ENCODE data around the gene ACHE. TPM values are rescaled to one million over a fixed set of nuclear protein-coding genes. Genes with fewer than 3 reads are reported as not detected.
A peak's percentile ranks its signal among the peaks of the same experiment; 100 is the strongest.

ACHE gene
- total and polyA plus RNA-seq, 2 of the 13 experiments (the other 11 are each of a cell fraction or from before 2014, with no cell fraction given) = 0.18 to 0.40 TPM

DNA sequence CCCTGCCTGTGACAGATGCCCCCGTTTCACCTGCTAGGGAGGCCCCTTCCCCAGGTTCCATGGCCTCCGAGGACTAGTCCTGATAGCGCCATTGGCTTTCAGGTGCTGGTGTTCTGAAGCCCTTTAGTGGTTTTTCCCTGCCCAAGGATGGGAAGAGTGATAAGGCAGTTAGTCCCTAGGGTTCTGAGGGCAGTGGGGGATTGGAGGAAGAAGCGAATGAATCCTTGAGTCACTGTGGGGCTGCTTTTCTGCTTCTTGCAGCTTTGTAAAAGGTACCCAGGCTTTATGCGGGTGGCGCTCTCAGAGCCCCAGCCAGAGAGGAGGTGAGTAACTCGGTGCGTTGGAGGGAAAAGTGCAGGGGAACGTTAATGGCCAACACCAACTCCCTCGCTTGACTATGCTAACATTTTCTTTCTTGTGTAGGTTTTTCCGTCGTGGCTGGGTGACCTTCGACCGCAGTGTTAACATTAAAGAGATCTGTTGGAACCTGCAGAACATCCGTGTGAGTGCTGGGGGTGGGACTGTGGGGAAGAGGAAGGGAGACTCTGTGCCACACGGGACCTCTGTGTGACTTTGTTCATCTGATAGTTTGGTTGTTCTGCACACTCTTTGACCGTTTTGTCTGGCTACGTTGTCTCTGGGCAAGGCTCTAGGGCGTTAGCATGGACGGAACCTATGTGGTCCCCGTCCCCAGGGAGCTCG lies 10.1 kb downstream of the ACHE start:
- Histone ChIP-seq H2AFZ (ENCODE audit: low read length) (no peak overlapping the region), H3K4me1 (ENCODE audit: insufficient read depth, low read length) (peaks cover 51% of the 10 kb centered on the region), H3K4me2 (ENCODE audit: low read depth, low read length) (no peak overlapping the region), H3K9me3 (ENCODE audit: low read length) (no peaks in the 10 kb centered on the region), H3K79me2 (ENCODE audit: insufficient read depth, low read length) (peaks cover 15% of the 10 kb centered on the region), H3K4me3 (replicated peaks in 1 of 3; ENCODE audit: insufficient read depth in 1 of 3, low read depth in 2 of 3, low read length in 3 of 3) (no peak overlapping the region), H3K9ac (ENCODE audit: insufficient read depth, low read depth, low read length) (no peak overlapping the region), H3K36me3 (replicated peaks in 1 of 2; ENCODE audit: control insufficient read depth in 1 of 2, insufficient read depth in 2 of 2, low read length in 2 of 2) (peaks cover 37 to 78% of the 10 kb centered on the region in 2 experiments), H3K27ac (ENCODE audit: extremely low read length, insufficient read depth, low read length) (no peak overlapping the region), H3K27me3 (ENCODE audit: control insufficient read depth in 1 of 2, insufficient read depth in 2 of 2, low read length in 2 of 2) (no peaks in the 10 kb centered on the region), H4K20me1 (ENCODE audit: insufficient read depth, low read length) (no peaks in the 10 kb centered on the region)
- no peak for ATAC-seq
- ChIA-PET POLR2A (interaction anchor here (6.0 kb wide), 1 partner anchor 10 kb away, joined by 141 read pairs; the partner anchor contains the start of gene SRRT), CTCF (ENCODE audit: low intra/inter-chr PET ratio, low total read pairs) (no interaction called here)
- intact Hi-C loops (cut with micrococcal nuclease; ENCODE audit: unreplicated experiment) (no loop called here), in situ Hi-C loops (cut with HindIII; ENCODE audit: extremely low pct_ligation_motif_present, low pct_unique_long_range_greater_than_20kb) (loop anchor here (25.0 kb wide), 1 partner anchor 402 kb away; no protein-coding TSS in a partner anchor)
- 79% methylated on average over 22 of the region's 22 CpGs for whole genome bisulfite sequencing (ENCODE audit: low lambda C conversion rate)
- no peak for DNase-seq (ENCODE audit: low spot score)
- BruUV-seq (replicated peaks) = no TSS peak
- TF ChIP-seq ZNF230 (CRISPR knock-in tag; IDR thresholded peaks at IDR 0.05) = no peak
- no peak for TF ChIP-seq ZNF792 (CRISPR knock-in tag; IDR thresholded peaks at IDR 0.05)
- TF ChIP-seq POLR2G (IDR thresholded peaks at IDR 0.05; ENCODE audit: low read depth, low read length) = peak; percentile 42; the same call in 1 of the 2 replicates
- TF ChIP-seq, protein P1, sequence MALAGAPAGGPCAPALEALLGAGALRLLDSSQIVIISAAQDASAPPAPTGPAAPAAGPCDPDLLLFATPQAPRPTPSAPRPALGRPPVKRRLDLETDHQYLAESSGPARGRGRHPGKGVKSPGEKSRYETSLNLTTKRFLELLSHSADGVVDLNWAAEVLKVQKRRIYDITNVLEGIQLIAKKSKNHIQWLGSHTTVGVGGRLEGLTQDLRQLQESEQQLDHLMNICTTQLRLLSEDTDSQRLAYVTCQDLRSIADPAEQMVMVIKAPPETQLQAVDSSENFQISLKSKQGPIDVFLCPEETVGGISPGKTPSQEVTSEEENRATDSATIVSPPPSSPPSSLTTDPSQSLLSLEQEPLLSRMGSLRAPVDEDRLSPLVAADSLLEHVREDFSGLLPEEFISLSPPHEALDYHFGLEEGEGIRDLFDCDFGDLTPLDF (CRISPR knock-in tag; IDR thresholded peaks at IDR 0.05) = no peak
- no peak for TF ChIP-seq KAT8 (CRISPR knock-in tag; IDR thresholded peaks at IDR 0.05)
- TF ChIP-seq ZNF547 (CRISPR knock-in tag; IDR thresholded peaks at IDR 0.05) = no peak
- no peak for FAIRE-seq

All from HepG2 (cell line).